NCI-H1105 (cell line): ENCODE measurements around the gene INPP4A.
"Not testable (repeated sequence)": the region's sequence is repeated elsewhere in the genome, so short reads cannot be mapped to it uniquely, and the experiment has no call there.

Experiments
- DNase-seq: peaks from one replicate; lab custom pipeline; 2025; lab: John Stamatoyannopoulos, UW

Gene INPP4A

DNA sequence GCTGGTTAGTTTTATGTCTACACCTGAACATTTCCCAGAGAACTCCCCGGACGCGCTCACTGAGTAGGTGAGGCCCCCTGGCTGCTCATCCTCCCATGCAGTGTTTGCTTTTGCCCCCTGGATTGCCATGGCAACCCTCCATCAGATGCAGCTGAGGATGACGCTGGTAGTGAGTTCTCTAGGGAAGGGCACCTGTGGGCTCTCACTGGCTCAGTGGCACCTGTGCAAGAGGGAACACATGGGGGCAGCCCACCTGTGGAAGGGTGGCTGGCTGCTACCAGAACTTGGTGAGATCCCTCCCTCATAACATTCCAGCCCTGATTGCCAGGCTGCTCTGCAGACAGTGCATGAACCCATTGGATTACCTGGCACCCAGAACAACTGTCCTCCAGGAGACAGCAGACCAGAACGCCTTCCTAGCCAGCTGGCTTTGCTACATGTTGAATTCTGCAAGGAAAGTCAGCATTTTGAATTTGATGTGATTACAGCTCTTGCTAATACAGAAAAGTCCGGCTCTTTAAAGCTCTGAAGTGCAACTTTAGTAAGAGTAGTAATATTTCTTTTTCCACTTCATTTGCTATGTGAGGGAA lies 142.0 kb downstream of the INPP4A start:
- no peak for DNase-seq

DNA sequence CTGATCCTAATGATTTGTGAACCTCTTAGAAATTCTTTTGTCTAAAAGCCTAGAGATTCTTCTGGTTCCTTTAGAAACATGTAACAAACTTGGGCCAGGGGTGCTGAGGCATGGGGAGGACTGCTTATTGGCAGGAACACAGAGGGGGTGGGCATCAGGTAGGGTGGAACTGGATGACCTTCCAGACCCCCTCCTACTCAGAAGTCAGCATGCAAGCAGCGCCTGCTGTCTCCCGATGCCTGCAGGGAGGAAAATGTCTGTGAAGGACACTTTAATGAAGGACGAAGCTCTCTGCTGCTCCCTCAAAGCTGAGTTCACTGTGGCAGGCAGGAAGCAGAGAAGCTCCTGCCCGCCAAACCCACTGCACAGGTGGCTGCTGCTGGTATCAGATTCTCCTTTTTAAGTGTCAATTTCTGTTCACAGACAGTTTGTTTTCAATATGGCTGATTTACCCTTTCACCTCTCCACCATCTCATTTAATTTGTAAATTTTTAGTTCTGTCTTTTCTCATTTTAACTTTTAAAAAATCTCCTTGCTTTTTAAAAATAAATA lies 144.3 kb downstream of the INPP4A start:
- DNase-seq = no peak

DNA sequence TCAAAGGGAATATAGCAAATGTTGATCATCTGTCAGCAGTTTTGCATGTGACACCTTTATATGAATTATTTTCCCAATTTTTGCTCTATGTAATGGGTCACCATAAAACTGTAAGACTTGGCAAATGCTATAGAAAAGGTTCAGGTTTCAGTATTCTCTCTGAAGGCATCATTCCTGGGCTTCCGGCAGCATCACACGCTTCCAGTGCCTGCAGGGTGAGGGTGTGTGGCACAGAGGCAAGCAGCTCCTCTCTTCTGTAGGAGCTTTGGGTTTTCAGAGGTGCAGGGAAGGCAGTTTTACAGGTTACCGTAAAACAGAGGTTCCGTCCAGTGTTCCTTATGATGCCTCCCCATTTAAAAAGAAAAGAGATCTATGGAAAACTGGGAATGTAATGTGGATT lies 144.8 kb downstream of the INPP4A start:
- DNase-seq = no peak

GRCh38 chr2:98592565-98592964 lies 147.9 kb downstream of the INPP4A start:
- DNase-seq = no peak

- DNase-seq = not testable (repeated sequence)
Measured at GRCh38 chr2:98594665-98595064, 150.0 kb downstream of the INPP4A start.

DNA sequence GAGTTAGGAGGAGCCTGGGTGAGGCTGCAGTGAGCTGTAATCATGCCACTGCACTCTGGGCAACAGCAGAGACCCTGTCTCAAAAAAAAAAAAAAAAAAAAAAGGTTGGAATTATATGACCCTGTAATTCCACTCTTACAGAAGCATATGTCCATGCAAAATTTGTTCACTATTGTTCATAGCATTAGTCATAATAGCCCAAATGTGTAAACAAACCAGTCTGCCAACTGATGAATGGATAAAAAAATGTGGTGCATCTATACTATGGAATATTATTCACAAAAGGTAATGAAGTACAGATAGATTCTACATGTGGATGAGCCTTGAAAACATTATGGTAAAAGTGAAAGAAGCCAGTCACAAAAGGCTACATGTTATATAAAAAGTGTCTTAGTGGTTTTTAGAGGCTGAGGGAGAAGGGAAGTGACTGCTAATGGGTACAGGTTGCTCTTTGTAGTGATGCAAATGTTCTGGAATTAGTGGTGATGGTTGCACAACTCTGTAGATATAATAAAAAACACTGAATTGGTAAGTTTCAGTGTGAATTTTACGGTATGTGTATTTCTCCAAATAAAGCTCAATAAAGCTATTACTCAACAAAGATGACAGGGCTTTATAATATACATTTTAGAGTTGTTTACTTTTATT lies 154.2 kb downstream of the INPP4A start:
- no peak for DNase-seq

DNA sequence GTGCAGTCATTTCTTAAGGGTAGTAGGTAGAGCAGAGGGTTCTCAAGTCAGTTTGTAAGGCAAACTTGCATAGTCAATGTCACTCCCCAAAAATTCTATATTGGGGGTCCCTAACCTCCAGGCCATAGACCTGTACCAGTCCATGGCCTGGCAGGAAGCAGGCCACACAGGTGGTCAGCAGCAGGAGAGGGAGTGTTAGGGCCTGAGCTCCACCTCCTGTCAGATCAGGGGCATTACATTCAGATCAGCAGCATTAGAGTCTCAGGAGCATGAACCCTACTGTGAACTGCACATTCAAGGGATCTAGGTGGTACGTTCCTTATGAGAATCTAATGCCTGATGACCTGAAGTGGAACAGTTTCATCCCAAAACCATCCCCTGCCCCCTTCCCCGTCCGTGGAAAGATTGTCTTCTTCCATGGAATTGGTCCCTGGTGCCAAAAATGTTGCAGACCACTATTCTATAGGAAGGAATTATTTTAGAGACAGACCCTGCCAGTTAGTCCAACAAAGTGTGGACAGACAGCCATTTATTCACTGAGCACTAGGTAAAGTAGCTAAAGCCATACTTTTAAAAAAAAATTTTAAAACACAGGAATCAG lies 157.0 kb downstream of the INPP4A start:
- peak; percentile 9 for DNase-seq

GRCh38 chr2:98604547-98604946 lies 159.9 kb downstream of the INPP4A start:
- peak; percentile 1 for DNase-seq

DNA sequence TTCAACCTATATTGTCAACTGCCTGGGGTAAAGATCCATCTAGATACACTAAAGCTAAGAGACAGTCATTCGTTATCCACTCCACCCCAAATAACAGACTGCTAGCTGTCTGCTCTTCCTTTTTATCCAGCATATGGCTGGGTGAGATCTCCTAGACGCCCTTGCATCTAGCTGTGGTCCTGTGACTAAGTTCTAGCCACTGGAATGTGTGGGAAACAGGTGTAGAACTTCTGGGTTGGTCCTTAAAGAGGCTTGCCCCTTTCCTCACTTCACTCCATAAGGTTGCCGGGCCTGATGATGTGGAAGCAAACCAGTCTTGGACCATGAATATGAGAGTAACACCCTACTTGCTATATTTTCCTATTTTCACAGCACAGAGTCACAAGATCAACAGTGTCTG lies 160.4 kb downstream of the INPP4A start:
- no peak for DNase-seq

DNA sequence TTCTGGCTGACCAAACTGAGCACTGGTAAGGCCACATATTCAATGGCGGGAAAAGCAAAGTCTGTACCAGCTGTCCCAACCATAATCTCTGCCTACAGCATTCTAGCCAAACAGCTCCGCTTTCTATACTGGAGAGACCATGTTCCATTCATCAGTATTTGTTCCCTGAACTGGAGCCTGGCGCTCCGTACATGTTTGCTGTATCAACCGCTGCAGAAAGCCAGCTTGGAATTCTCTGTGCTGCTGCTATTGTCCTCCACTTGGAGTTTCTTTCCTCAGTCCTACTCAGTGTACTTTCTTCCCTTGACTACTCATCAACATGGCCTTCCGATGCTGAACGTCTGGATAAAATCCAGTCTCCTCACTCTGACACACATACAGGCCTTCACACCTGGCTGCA lies 161.8 kb downstream of the INPP4A start:
- no peak for DNase-seq

- DNase-seq = no peak
Measured at GRCh38 chr2:98607104-98607503, 162.4 kb downstream of the INPP4A start.

DNA sequence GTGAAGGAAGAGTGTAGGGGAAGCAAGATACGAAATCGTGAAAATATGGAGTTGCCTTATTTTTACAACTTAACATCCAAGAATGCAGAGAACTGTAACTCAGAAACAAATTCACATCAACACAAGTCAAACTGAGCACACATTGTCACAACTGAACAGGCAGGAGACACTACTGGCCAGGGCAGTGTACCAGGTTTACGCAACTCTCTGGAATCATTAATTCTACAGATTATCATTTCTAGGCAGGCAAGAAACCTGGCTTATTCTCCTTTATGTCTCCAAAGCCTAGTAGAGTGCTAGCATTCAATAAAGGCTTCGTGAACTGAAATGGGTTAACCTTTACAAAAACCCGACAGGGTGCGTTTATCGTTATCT lies 163.1 kb downstream of the INPP4A start:
- no peak for DNase-seq

GRCh38 chr2:98608116-98608961 lies 163.7 kb downstream of the INPP4A start, which contains the start of the genes COA5 and UNC50:
COA5 (minus strand) TSS chr2:98608512; CDS start chr2:98608405, 107 bp downstream.
UNC50 (plus strand) TSS chr2:98608589; CDS start chr2:98609760, 1,171 bp downstream.
- peak; percentile 67 for DNase-seq

DNA sequence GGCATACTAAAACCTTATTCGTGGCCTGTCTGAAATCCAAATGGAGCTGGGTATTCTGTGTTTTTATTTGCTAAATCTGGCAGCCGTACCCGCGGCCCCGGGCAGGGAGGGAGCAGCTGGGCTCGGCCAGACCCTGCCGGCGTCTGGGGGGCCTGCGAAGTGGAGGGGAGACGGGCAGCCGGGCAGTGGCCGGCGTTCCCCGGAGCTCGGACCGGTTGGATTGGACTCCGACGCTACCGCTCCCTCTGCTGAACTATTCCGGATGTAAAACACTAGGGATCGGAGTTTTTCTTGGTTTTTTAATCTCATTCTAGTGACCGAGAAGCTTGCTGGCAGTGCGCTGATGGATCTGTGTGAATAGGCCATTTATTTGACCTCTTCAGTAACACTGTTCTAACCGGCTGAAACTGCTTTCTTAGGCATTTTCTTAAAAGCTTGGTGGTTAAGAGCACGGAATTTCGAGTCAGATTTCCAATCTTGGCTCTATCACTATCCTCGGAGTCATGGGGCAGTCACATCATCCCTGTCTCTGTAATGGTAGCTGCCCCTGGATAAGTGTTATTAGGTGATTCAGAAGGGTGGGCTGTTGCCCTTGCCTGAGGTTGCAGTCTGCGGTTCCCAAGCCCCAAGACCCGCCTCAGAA lies 164.4 kb downstream of the INPP4A start:
- no peak for DNase-seq

DNA sequence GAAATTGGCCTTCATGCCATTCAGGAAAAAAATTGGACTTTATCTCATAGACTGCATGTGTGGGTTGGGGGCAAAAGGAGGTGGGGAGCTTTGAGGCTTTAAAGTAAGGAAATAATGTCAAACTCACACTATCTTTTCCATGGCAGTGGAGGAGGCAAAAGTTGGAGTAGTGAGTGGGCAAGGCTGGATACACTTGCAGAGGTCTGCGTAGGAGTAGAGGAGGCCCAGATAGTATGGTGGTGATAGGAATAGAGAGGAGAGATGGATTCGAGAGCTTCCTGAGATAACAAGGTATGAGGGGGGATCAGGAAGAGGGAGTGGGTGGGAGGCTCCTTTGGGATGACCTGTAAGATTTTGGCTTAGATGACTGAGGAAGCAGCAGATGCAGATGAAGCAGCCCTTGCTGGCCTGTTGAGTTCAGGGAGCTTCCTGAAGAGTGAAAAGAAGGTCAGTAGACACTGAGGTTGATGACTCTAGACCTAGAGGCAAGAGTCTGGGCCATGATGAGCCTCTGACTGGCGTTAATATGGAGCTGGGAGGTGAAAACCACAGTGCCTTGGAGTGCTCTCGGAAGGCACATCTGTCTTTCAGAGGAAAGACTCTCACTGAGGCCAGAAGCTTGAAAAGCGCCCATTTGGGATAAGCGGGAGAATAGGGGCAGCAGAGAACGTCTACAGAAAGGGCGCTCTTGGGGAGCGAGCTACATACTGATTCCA lies 169.5 kb downstream of the INPP4A start:
- DNase-seq = no peak

- DNase-seq = no peak
Measured at GRCh38 chr2:98615481-98615880, 170.8 kb downstream of the INPP4A start.

GRCh38 chr2:98617149-98617548 lies 172.5 kb downstream of the INPP4A start:
- DNase-seq = no peak

GRCh38 chr2:98623657-98624056 lies 179.0 kb downstream of the INPP4A start:
- no peak for DNase-seq

DNA sequence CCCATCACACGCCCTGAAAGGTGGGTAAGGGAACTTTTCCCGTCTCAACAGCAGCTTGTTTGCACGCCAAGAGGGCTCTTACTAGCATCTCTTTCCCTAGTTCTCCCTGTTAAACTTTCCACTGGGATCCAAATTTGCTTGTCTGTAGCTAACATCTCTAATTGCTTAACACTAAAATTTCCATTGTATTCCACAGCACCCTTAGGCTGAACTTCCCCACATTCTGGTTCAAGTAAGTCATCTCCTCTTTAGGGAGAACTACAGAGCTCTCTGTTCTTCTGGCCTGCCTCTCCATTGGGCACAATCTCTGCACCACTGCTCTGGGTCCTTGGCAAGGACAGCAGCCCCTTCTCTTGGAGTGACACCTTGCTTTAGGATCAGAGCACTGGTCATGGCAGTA lies 187.7 kb downstream of the INPP4A start:
- no peak for DNase-seq

GRCh38 chr2:98634406-98635092 lies 189.9 kb downstream of the INPP4A start:
- DNase-seq = no peak
